ENCODE results near the gene CMSS1. TPM values are rescaled to one million over a fixed set of nuclear protein-coding genes. Genes with fewer than 3 reads are reported as not detected.

CMSS1 gene
- total and polyA plus RNA-seq, 4 donors = 3.8 to 19.5 (median 7.5) TPM

- Histone ChIP-seq H3K27me3 (ENCODE audit: control insufficient read depth in 4 of 4, insufficient read depth in 4 of 4, low read length in 3 of 4) (no peaks in the 10 kb centered on the region), H3K9me3 (ENCODE audit: control insufficient read depth in 4 of 4, low read length in 3 of 4) (no peaks in the 10 kb centered on the region), H3K9ac (ENCODE audit: low read depth in 1 of 2, low read length in 2 of 2) (no peak overlapping the region), H3K36me3 (ENCODE audit: control insufficient read depth in 4 of 4, insufficient read depth in 3 of 4, low read depth in 1 of 4, low read length in 3 of 4) (no peaks in the 10 kb centered on the region), H3K4me1 (ENCODE audit: control insufficient read depth in 4 of 4, insufficient read depth in 4 of 4, low read length in 3 of 4) (no peaks in the 10 kb centered on the region), H3K27ac (ENCODE audit: low read depth in 1 of 2, low read length in 2 of 2) (no peak overlapping the region), H3K4me3 (ENCODE audit: low read depth in 1 of 3, low read length in 3 of 3) (no peak overlapping the region)
- 93% methylated on average over 3 of the region's 3 CpGs for WGBS
- TF ChIP-seq GABPA (IDR thresholded peaks at IDR 0.05 in 1 of 2, conservative IDR thresholded peaks at IDR 0.05 in 1 of 2) = no peak
- TF ChIP-seq HNF4G (IDR thresholded peaks at IDR 0.05) = no peak
- no peak for TF ChIP-seq REST (IDR thresholded peaks at IDR 0.05)
- TF ChIP-seq FOXA1 (IDR thresholded peaks at IDR 0.05) = no peak
- no peak for TF ChIP-seq HNF4A (conservative IDR thresholded peaks at IDR 0.05)
- TF ChIP-seq ATF3 (IDR thresholded peaks at IDR 0.05) = no peak
- no peak for TF ChIP-seq JUND (IDR thresholded peaks at IDR 0.05)
- TF ChIP-seq FOXA2 (IDR thresholded peaks at IDR 0.05) = no peak
- TF ChIP-seq EGR1 (IDR thresholded peaks at IDR 0.05; ENCODE audit: low read depth in 2 of 2) = no peak
- TF ChIP-seq CTCF (IDR thresholded peaks at IDR 0.05; ENCODE audit: low read depth, low read length, missing input control) = no peak
- DNase-seq (ENCODE audit: low spot score) = no peak
Observed at GRCh38 chr3:99947356-99947755, 129.7 kb downstream of the CMSS1 start.

GRCh38 chr3:99948467-99949089, 130.9 kb downstream of the CMSS1 start:
- Histone ChIP-seq H3K4me1 (ENCODE audit: control insufficient read depth in 4 of 4, insufficient read depth in 4 of 4, low read length in 3 of 4) (no peaks in the 10 kb centered on the region), H3K27ac (ENCODE audit: low read depth in 1 of 2, low read length in 2 of 2) (no peak overlapping the region), H3K9me3 (ENCODE audit: control insufficient read depth in 4 of 4, low read length in 3 of 4) (no peaks in the 10 kb centered on the region), H3K27me3 (ENCODE audit: control insufficient read depth in 4 of 4, insufficient read depth in 4 of 4, low read length in 3 of 4) (no peaks in the 10 kb centered on the region), H3K36me3 (ENCODE audit: control insufficient read depth in 4 of 4, insufficient read depth in 3 of 4, low read depth in 1 of 4, low read length in 3 of 4) (no peaks in the 10 kb centered on the region), H3K4me3 (ENCODE audit: low read depth in 1 of 3, low read length in 3 of 3) (no peak overlapping the region), H3K9ac (ENCODE audit: low read depth in 1 of 2, low read length in 2 of 2) (no peak overlapping the region)
- DNase-seq (ENCODE audit: low spot score) = no peak
- 98% methylated on average over 1 of the region's 1 CpG for WGBS
- TF ChIP-seq EGR1 (IDR thresholded peaks at IDR 0.05; ENCODE audit: low read depth in 2 of 2) (no peak), MAX (IDR thresholded peaks at IDR 0.05) (no peak), CTCF (IDR thresholded peaks at IDR 0.05; ENCODE audit: low read depth, low read length, missing input control) (no peak), JUND (IDR thresholded peaks at IDR 0.05) (no peak), ATF3 (IDR thresholded peaks at IDR 0.05) (no peak), GABPA (IDR thresholded peaks at IDR 0.05 in 1 of 2, conservative IDR thresholded peaks at IDR 0.05 in 1 of 2) (no peak), REST (IDR thresholded peaks at IDR 0.05) (no peak), FOXA2 (IDR thresholded peaks at IDR 0.05) (no peak), YY1 (IDR thresholded peaks at IDR 0.05) (no peak), FOXA1 (IDR thresholded peaks at IDR 0.05) (no peak), ZBTB33 (IDR thresholded peaks at IDR 0.05) (no peak), RAD21 (IDR thresholded peaks at IDR 0.05) (no peak), HNF4G (IDR thresholded peaks at IDR 0.05) (no peak), NR2F2 (IDR thresholded peaks at IDR 0.05) (no peak)
